Measurements from ENCODE around the gene OR9A2.
A peak's percentile ranks its signal among the peaks of the same experiment; 100 is the strongest.
"Not testable (repeated sequence)": the region's sequence is repeated elsewhere in the genome, so short reads cannot be mapped to it uniquely, and the experiment has no call there.

OR9A2 gene

DNA sequence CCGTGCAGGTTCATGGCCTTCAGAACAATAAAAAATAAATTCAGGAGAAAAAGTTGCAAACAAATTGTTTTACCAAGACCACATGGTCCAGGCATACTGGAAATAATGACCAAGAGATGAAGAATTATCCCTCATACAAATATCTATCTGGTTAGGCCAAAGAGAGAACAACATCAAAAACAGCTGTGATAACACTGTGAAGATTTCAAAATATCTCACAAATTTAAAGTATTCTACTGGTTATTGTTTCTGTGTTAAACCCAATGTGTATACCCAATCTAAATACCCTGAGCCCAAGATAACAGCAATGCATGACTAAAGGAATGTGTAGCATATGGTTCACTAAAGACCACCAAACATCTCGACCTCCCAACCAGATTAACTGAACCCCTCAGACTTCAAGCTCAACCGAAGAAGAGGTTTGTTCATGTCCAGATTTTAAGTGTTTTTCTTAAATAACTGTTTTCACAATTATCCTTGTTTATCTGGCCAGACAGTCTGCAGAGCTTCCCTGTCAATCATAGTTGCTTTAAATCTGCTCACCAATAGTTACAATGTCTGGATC, 10.9 kb downstream of the OR9A2 start:
- no peak for DNase-seq

DNA sequence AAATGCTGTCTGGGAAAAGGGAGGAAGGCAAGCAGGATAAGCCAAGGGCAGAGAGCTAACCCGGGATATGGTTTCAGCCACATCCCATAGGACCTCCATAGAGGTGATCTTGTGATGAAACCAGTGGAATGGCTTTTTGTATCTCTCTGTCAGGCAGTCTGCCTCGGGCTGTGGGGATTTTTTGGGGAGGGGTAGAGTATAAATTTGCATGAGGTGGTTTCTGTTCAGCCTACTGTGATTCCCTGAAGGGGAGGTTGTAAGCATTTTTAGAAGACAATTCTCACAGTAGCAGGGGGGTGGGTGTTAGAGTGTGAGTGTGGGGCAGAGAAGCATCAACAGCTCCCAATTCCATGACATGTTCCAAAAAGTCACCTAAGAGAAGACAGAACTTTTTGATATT, 11.8 kb downstream of the OR9A2 start:
- DNase-seq: no peak

DNA sequence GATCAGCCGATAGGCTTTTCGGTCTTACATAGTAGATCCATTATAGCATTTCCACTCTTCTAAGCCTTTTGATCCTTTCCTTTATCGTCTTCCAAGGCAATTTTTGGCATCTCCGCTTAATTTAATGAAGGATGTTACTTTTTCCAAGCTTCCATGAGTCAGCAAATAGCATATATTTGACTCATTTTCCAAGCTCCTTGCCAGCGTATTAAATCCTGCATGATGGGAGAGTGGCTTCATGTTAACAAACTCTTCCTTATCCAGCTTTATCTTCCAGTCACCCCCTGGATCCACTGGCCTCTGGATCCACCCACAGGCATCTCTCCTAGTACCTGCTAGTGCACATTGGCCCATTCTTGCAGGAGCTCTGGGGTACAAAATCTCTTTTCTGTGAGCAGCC, 13.0 kb downstream of the OR9A2 start:
- DNase-seq: no peak

- DNase-seq: no peak
Measured at GRCh38 chr7:143013473-143013872, 13.5 kb downstream of the OR9A2 start.

GRCh38 chr7:143012409-143012808, 14.5 kb downstream of the OR9A2 start:
- DNase-seq: no peak

DNA sequence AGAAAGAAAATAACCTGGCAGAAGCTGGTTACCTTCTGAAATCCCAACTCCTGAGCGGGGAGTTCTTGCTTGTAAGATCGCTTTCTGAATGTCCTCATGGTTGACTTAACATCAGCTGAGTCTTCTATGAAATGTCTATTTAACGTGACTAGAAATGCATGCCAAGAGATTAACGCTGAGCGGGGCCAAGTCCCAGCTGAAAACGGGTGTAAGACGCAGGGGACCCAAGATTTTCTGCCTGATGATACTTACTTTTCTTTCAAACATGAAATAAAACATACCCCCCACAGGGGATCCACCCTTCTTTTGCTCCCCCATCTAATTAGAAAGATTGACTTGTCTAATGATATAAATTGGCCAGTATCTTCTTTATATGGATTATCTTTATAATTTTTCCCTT, 14.9 kb downstream of the OR9A2 start:
- DNase-seq: no peak

DNA sequence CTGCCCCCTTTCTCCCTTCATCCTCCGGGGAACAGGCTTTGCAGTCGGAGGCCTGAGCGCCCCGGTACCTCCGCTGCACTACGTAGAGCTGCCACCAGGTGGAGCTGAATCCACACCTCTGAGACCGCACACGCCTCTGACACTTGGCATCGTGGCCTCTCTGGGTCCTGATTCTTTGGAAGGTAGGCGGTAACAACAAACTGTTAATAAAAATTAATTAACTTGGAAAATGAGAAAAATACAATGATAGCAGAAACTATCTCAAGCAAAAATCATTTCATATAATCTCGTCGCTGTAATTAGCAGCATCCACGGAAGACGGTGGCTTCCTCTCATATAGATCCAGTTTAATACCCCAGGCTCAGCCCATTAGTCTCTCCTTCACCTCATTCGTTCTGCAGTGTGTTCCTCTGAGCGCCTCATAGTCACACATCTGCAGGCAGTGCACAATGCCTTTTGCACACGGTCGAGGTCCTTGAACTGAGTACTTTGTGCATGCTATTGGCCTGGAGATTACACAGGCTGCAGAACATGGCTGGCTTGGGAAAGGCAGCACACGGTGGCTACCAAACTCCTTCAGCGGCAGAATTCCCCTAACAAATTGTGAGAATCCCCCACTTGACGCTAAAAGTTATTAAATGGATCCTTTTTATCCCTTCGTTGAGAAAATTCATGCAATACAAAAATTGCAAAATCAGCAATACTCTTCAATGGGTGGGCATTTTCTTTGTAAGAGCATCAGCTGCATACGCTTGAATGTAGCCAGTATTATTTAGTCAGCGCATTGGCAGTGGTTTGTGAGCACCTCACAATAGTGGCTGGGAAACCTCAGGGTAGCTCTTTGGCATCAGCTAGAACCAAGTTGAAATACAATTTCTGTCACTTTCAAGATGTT, 18.7 kb downstream of the OR9A2 start:
- DNase-seq: peak; percentile 56 to 79 (median 76)

DNA sequence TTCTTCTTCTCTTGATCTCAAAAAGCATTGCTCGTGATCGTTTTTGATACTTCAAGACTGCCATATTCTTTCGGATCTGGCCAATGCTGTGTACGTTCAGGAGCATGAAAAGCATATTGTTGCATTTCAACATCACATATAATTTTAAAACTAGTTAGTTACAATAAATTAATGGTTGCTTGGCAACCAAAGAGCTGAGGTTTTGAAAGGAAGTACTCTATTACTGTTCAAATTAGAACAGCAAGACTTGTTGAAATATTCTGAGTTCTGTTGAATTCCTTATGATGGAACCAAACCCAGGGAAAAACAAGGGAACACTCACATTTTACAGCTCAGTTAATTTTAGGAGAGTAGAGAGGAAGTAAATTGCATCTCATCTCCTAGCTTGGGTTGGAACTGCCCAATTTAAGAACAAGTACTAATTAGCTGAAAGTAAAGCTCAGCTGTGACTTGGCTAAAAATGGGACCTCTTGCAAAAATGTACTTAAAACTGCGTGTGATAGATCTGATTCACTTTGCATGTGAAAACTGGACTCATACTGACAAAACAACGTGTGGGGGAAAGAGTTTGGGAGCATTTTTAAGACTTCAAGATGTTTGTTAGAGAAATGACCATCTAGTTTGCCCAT, 21.2 kb downstream of the OR9A2 start:
- DNase-seq: no peak

DNA sequence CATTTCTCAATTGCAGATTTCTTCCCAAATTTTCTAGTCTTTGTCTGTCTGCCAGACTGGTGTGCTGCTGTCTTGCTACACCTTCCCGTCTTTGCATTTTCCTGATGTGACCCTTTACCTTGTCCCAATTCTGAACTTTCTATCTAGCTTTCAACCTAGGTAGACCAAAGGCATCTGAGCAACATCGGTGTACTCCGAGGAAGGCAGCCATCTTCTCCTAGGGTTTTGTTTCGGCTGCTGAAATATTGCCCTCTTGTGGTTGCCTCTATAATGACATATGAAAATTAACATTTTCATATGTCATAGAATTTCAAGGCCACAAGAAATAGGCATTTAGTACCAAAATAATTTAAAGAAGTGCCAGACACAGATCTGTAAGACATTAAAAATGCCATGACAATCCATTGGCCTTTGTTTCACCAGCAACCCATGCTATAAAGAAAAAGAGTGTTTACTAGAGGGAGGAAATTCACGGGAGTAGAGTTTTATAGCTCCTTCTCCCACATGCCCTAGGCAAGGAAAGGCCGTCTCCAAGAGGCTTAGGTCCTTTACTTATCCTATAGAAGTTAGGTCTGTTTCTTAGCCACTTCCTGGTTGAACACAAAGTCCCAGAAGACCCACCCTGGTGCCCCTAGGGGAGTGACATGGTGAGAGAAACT, 23.4 kb downstream of the OR9A2 start:
- DNase-seq: no peak

DNA sequence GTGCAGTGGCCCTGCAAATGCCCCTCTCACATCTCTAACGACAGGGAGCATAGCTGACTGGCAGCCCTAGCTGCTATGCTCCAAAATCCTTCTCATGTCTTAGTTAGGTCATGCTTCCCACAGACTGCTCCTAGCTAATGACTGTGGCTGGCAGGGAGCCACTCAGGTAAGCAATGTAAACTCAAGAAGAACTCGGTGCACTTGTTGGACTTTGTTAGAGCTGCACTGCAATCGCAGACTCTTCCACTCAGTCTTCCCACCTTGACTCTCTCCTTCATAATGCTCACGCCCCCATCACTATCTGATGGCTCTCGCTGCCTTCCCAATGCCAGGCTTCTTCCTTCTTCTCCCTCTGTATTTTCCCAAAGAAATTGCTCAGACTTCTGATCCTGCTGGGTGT, 24.0 kb downstream of the OR9A2 start:
- no peak for DNase-seq

DNA sequence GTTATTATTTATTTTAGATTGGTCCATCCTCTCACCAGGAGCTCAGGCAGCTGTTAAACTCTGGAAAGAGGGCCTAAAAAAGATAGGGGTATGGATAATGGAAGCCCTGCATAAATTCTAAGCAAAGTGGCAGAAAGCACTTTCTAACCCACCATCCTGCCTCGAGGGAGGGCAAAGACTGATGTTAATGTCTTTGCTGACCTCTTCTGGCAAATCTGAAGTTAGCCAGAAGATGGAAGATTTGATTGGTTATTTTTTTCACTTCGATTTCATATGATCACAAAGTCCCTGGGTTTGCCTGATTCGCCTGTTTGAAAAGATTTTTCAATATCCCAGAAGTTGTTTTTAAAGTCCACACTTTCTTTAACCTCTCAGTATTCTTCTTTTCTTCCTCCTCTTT, 24.8 kb downstream of the OR9A2 start:
- no peak for DNase-seq

- DNase-seq: no peak
Measured at GRCh38 chr7:143000648-143001047, 26.3 kb downstream of the OR9A2 start.

DNA sequence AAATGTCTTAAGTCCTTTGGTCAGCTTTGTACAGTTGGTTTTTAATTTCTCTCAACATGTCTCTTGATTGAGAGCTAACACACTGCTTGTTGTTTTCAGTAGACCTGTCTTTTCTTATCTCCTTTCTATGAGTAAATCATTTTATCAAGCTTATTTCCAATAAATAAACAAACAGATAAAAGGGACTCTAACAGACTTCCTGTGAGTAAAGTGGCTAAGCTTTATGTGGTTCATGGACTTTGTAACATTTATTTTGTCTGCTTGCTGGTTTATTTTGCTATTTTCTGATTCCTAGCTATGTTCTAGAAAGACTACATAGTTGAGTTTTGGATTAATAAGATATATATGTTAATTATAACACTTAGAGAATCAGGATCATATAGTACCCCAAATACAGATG, 27.1 kb downstream of the OR9A2 start:
- no peak for DNase-seq

DNA sequence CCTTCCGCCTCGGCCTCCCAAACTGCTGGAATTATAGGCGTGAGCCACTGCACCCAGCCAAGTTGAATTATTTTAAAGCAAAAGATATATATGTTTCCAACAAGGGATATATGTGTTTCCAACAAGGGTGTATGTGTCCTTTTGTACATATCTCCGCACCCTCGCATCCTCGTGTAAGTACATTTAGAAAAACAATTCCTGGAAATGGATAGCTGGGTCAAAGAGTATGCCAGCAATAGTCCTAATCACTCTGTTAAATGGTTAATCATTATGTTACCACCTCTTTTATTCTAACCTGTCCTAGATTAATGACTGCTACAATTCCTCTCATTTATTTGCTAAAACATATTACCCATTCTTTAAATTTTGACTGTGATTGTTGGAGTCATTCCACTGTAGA, 28.0 kb downstream of the OR9A2 start:
- no peak for DNase-seq

DNA sequence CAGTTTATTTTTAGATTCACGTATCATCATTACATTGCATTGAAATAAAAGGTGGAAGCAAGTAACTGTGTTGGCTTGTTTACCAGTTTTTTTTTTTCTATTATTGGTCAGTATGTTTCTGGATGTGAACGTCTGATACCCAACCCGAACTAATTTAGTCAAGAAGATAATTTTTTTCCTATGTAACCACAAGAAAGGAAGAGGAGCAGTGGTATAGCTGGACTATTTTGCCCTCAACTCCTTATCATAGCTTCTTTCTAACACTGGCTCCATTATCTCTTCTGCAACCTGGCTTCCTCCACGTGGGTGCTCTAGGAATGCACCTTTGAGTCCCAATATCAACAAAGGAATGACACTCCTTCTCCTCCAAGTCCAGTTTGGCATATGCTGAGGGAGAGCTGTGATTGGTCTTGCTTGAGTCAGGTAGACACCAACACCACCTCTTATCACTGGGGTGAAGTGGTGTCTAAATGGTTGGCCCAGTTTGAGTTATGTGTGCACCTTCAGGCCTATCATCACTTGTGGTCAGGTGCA, 29.4 kb downstream of the OR9A2 start:
- DNase-seq: no peak

DNA sequence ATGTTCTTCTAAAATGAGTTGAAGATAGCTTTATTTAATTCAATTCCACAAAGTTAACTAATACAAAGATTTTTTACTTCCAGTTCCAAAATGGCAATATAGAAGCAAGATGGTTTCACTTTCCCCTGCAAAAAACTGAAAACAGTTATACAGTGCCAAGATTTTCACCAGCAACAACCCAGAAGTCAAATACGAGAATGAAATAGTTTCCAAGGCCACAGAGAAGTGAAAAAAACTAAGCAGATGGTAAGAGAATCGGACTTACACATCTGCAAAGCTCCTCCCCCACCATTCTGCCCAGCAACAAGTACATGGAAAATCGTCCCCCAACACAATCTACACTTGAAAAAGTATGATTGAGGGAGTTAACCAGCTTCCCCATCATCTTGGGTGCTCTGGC, 34.5 kb downstream of the OR9A2 start:
- no peak for DNase-seq

- DNase-seq: no peak
Measured at GRCh38 chr7:142984297-142984696, 42.6 kb downstream of the OR9A2 start.

DNA sequence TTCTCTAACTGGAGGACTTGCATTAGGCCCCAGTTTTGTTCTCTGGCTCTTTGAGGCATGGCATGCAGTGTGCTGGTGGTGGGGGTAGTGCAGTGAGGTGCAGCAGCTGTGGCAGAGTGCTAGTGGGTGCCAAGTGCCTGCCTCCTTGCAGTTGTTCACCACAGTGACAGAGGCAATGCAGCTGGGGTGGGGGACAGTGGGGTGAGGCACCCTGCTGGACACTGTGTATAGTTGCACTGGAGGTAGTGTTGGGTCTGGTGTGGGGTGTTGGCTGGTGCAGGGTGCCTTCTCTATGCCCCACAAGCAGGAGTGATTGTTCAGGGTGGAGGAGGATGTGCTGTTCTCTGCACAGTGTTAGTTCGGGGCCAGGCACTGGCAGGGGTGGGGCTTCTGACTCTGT, 43.1 kb downstream of the OR9A2 start:
- DNase-seq: no peak

GRCh38 chr7:142978402-142978801, 48.5 kb downstream of the OR9A2 start:
- DNase-seq: not testable (repeated sequence)

Measured in activated naive CD4-positive, alpha-beta T cell (primary cell).